Motor neuron (in vitro differentiated cells): ENCODE results near the gene KIF6. TPM values are rescaled to one million over a fixed set of nuclear protein-coding genes. Genes with fewer than 3 reads are reported as not detected.
A peak's percentile ranks its signal among the peaks of the same experiment; 100 is the strongest.
"Not testable (repeated sequence)": the region's sequence is repeated elsewhere in the genome, so short reads cannot be mapped to it uniquely, and the experiment has no call there.

Source experiments
- ATAC-seq, 8 experiments: fragments of 200-7000 bp; cut with Tn5 transposase; replicated peaks in 6 of 8; 2 replicates each; pipeline ENCODE4 v1.8.0; 2021; ENCODE audit warnings: mild to moderate bottlenecking in 8 of 8, moderate library complexity in 8 of 8
- H3K27ac ChIP-seq, 2 donors: fragments of 250-450 bp; sonication (Bioruptor Pico); 2 replicates each; pipeline ENCODE4 v1.9.0; 2021; ENCODE audit warnings: antibody characterized with exemption in 2 of 2, mild to moderate bottlenecking in 2 of 2, moderate library complexity in 1 of 2
- H3K4me1 ChIP-seq, 2 donors: fragments of 250-450 bp; sonication (Bioruptor Pico); replicated peaks in 1 of 2; 2 replicates each; pipeline ENCODE4 v1.6.1; 2021; ENCODE audit warnings: antibody characterized with exemption in 2 of 2, mild to moderate bottlenecking in 2 of 2, moderate library complexity in 1 of 2
- H3K4me3 ChIP-seq, 5 donors: fragments of 250-450 bp; sonication (Bioruptor Pico); 2 replicates each; pipeline ENCODE4 v1.9.0; 2021; ENCODE audit warnings: antibody characterized with exemption in 5 of 5, mild to moderate bottlenecking in 5 of 5, moderate library complexity in 4 of 5
- WGBS, 10 experiments: fragments of 450-650 bp; shearing (Covaris generic); methylation state at CpG; one replicate each; pipeline ENCODE4 v1.0.0; 2022; 5-methylcytosine and 5-hydroxymethylcytosine counted together
- in situ Hi-C, 9 experiments: fragments of 400-800 bp; cut with MboI; loops; one replicate each; pipeline ENCODE4 v1.15.0; 2021; ENCODE audit warnings: low sequenced_read_pairs in 9 of 9, low pct_unique_long_range_greater_than_20kb in 2 of 9; ENCODE audit not compliant: unreplicated experiment in 9 of 9
- total RNA-seq, 8 experiments: library from RNA; unstranded; fragments of 300-600 nt; gene quantifications; 2 replicates each; pipeline versions ENCODE4 v1.2.3 to v1.2.4, GENCODE V29; 2022

Gene KIF6
- total RNA-seq, 8 experiments from 2014 or later, result 1.0 to 2.8 (median 1.6) TPM

DNA sequence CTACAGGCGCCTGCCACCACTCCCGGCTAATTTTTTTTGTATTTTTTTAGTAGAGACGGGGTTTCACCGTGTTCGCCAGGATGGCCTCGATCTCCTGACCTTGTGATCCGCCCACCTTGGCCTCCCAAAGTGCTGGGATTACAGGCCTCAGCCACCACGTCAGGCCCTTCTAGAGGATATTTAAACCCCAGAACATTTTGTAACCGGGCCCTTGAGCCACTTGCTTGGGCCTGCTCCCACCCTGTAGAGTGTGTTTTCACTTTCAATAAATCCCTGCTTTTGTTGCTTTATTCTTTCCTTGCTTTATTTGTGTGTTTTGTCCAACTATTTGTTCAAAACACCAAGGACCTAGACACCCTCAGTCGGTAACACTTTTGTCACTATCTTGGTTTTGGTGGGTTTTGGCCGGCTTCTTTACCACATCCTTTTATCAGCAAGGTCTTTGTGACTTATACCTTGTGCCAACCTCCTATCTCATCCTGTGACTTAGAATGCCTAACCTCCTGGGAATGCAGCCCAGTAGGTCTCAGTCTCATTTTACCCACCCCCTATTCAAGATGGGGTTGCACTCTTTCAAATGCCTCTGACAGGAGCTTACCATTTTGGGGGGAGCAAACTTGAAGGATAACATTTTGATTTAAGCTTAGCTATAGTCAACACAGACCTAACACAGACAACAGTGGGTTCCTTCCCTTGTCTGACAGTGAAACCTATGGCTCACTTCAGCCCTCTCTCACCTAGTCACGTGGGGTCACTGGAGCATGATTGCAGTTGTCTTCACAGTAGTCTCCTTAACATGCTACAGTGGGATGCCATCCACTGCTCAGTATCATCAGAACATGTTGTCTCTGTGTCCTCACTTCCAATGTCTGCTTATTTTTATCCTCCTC lies 27.9 kb upstream of the KIF6 start:
- H3K4me1 ChIP-seq, result peaks cover 2 to 3% of the 10 kb centered on the region in 2 donors
- no peak overlapping the region for H3K4me3 ChIP-seq
- WGBS, 10 experiments, result 74 to 100% (median 87%) methylated on average over 1 to 10 of the region's 12 CpGs; no CpG with 5 or more reads in 2 of the 10 experiments
- H3K27ac ChIP-seq, result no peak overlapping the region
- ATAC-seq, result no peak
- in situ Hi-C loops, result no loop called here

- ATAC-seq, result no peak
- in situ Hi-C loops, result no loop called here
- 26 to 100% (median 88%) methylated on average over 1 to 3 of the region's 3 CpGs for WGBS, 10 experiments
These were observed 21.6 kb upstream of the KIF6 start for GRCh38 chr6:39746795-39747194.

DNA sequence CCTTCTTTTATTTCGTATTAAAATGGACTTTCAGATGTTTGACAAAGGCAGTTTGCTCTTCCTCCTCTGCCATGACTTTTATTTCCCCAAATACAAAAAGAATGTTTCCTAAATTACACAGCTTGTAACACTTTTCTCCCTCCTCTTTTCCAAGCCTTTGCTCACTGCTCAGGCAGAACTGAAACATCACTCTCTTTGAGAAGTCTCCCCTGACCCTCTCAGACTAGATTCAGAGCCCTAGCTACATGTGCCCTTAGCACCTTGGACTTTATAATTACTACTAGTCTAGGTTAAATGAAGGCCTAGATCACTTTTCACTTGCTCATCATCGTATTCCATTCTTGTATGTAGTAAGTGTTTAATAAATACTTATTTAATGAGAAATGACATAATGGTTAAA lies 8.5 kb upstream of the KIF6 start:
- 20 to 64% (median 49%) methylated on average over 1 to 2 of the region's 2 CpGs for WGBS, 10 experiments
- ATAC-seq, result no peak
- no peak overlapping the region for H3K27ac ChIP-seq
- H3K4me3 ChIP-seq, result no peak overlapping the region
- no peaks in the 10 kb centered on the region for H3K4me1 ChIP-seq
- in situ Hi-C loops, result no loop called here

More at GRCh38 chr6:39746795-39747194, 21.6 kb upstream of the KIF6 start:
- no peak overlapping the region for H3K27ac ChIP-seq
- H3K4me3 ChIP-seq, result no peak overlapping the region
- no peaks in the 10 kb centered on the region for H3K4me1 ChIP-seq

DNA sequence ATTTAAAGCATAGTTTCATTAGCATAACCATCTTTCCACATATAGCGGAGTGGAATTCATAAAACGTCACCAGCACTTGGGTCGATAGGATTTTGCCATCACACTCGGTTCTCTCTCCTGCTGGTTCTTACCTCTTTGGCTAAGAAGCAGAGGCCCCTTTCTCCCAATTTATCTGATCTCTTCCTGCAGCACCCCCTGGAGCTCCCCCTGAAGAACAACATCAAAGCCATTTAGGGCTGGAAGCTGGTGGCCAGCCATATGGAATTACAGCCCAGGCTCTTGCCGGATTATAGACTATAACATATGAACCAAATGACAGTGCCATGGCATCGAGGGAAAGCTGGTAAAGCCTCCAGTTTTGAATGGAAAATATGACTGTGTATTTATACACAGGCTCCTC lies 6.4 kb upstream of the KIF6 start:
- peak in 1 of 8 experiments; percentile 20 for ATAC-seq
- in situ Hi-C loops, result no loop called here
- H3K4me1 ChIP-seq, result no peaks in the 10 kb centered on the region
- 43 to 93% (median 79%) methylated on average over 2 to 6 of the region's 6 CpGs; no CpG with 5 or more reads in 3 of the 10 experiments for WGBS, 10 experiments
- no peak overlapping the region for H3K27ac ChIP-seq
- no peak overlapping the region for H3K4me3 ChIP-seq

DNA sequence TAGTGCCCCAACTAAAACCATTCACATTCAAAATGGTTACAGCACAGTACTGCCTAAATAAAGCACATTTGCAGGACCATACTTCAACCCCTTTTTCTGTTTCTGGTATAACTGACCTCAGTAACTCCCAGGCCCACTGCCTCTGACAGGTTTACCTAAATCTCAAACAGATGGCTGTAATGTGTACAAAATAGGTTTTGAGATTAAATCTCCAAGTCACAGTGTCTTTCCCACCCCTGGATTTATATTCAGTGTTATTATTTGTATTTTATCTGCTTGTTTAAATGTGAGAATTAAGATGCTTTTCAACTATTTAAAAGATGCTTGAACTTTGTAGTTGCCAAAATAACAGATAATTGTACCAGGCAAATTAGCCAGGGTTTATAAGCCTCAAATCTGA lies 4.7 kb upstream of the KIF6 start:
- no peak overlapping the region for H3K4me3 ChIP-seq
- no peak for ATAC-seq
- in situ Hi-C loops, result no loop called here
- no peaks in the 10 kb centered on the region for H3K4me1 ChIP-seq
- H3K27ac ChIP-seq, result no peak overlapping the region

GRCh38 chr6:39725632-39725997 lies 407 bp upstream of the KIF6 start:
- WGBS, 10 experiments, result 13 to 91% (median 81%) methylated on average over 1 to 11 of the region's 14 CpGs; no CpG with 5 or more reads in 4 of the 10 experiments
- no peak for ATAC-seq
- Histone ChIP-seq H3K4me1 (no peaks in the 10 kb centered on the region), H3K4me3 (peak overlapping the region; percentile 59 to 82 (median 68)), H3K27ac (no peak overlapping the region)
- in situ Hi-C loops, result no loop called here

GRCh38 chr6:39723350-39723749 lies 1.9 kb downstream of the KIF6 start:
- H3K27ac ChIP-seq, ATAC-seq, H3K4me3 ChIP-seq, H3K4me1 ChIP-seq, in situ Hi-C loops: not testable (repeated sequence)
- 31 to 100% (median 75%) methylated on average over 2 to 4 of the region's 4 CpGs; no CpG with 5 or more reads in 3 of the 10 experiments for WGBS, 10 experiments

DNA sequence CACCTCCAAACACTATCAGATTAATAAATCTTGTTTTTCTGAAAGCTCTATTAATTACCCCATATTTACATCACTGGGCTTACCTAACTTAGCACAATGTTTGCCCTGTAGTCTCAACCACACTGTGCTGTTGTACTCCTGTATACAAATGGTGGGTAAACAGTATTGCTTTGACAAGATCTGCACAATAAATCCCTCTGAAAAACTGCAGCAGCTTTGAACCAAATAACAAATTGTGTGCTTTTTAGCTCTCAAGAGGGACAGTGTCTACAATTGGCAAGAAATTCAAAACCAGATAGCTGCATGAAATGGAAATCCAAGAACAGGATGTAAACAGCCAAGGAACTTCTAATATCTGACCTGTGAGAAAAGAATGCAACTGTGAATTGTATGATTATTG lies 10.4 kb downstream of the KIF6 start:
- H3K4me3 ChIP-seq, result no peak overlapping the region
- ATAC-seq, result peak in 1 of 8 experiments; percentile 63
- in situ Hi-C loops, result no loop called here
- H3K27ac ChIP-seq, result no peak overlapping the region
- H3K4me1 ChIP-seq, result no peaks in the 10 kb centered on the region

- H3K4me1 ChIP-seq, result no peaks in the 10 kb centered on the region
- no peak overlapping the region for H3K27ac ChIP-seq
- H3K4me3 ChIP-seq, result no peak overlapping the region
- in situ Hi-C loops, result no loop called here
- ATAC-seq, result no peak
- WGBS, 10 experiments, result 50 to 100% (median 100%) methylated on average over 1 to 2 of the region's 2 CpGs; no CpG with 5 or more reads in 3 of the 10 experiments
These were observed 17.1 kb downstream of the KIF6 start for GRCh38 chr6:39707962-39708683.

GRCh38 chr6:39706819-39707335 lies 18.3 kb downstream of the KIF6 start:
- ATAC-seq, result no peak
- WGBS, 10 experiments, result 0 to 92% (median 57%) methylated on average over 1 to 3 of the region's 3 CpGs; no CpG with 5 or more reads in 2 of the 10 experiments
- H3K4me3 ChIP-seq, result no peak overlapping the region
- H3K27ac ChIP-seq, result no peak overlapping the region
- in situ Hi-C loops, result no loop called here
- H3K4me1 ChIP-seq, result no peaks in the 10 kb centered on the region

DNA sequence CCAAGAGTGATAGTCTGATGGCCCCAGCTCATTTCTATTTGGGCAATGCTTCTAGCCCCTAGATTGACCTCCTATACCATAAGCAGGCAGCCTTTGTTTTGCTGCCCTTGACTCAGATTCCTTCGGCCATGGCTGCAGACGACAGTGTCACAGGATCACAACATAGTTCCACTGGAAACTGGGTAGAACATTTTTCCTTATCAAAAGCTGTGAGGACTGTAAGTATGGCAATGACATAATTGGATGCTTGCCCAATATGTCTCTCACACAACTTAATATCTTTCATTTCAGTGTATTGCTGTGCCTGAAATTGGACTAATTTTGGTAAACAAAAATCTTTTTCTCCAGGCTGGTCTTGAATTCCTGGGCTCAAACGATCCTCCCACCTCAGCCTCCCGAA lies 22.9 kb downstream of the KIF6 start:
- Histone ChIP-seq H3K27ac (no peak overlapping the region), H3K4me1 (no peaks in the 10 kb centered on the region), H3K4me3 (no peak overlapping the region)
- 71 to 100% (median 90%) methylated on average over 1 to 4 of the region's 4 CpGs for WGBS, 10 experiments
- no peak for ATAC-seq
- in situ Hi-C loops, result no loop called here

- Histone ChIP-seq H3K27ac (no peak overlapping the region), H3K4me3 (no peak overlapping the region), H3K4me1 (no peaks in the 10 kb centered on the region)
- ATAC-seq, result no peak
- in situ Hi-C loops, result no loop called here
- 44 to 100% (median 76%) methylated on average over 1 of the region's 1 CpG; no CpG with 5 or more reads in 2 of the 10 experiments for WGBS, 10 experiments
These were observed 24.8 kb downstream of the KIF6 start for GRCh38 chr6:39700362-39700761.

DNA sequence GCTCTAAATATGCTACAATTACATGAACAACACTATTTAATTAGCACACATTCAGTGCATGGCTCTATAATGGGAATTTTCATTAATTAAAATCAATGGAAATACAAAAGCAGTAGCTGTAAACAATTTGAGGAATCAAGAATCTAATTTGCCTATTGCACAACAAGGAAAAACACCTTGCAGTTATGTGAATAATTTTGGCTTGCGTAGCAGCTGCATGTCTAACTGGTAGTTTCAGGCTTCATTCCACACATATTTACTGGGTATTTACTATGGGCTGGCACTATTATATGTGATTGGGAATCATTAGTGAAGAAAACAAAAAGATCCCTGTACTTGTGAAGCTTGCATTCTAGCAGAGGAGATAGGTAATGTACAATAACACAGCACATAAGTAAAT lies 26.4 kb downstream of the KIF6 start:
- no peak overlapping the region for H3K27ac ChIP-seq
- no peaks in the 10 kb centered on the region for H3K4me1 ChIP-seq
- ATAC-seq, result no peak
- in situ Hi-C loops, result no loop called here
- WGBS, 10 experiments, result 67 to 100% (median 93%) methylated on average over 1 of the region's 1 CpG; no CpG with 5 or more reads in 6 of the 10 experiments
- H3K4me3 ChIP-seq, result no peak overlapping the region
